Measurements from ENCODE around the gene CCDC136.

DNA sequence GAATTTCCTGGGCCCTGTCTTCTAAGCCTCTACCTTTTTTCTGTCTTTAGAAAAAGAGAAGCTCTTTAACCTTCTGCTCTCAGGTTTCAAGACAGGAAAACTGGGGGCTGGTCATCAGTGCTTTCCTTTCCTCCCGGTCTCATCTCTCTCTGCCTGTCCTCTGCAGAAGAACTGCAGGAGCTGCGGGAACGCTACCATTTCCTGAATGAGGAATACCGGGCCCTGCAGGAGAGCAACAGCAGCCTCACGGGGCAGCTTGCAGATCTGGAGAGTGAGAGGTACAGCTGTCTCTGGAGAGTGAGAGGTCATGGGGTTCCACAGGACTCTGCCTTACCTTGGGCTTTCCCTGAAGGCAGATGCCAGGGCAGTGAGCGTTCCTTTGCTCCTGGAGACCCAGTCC, 12.7 kb downstream of the CCDC136 start:
- TF ChIP-seq, protein P1, sequence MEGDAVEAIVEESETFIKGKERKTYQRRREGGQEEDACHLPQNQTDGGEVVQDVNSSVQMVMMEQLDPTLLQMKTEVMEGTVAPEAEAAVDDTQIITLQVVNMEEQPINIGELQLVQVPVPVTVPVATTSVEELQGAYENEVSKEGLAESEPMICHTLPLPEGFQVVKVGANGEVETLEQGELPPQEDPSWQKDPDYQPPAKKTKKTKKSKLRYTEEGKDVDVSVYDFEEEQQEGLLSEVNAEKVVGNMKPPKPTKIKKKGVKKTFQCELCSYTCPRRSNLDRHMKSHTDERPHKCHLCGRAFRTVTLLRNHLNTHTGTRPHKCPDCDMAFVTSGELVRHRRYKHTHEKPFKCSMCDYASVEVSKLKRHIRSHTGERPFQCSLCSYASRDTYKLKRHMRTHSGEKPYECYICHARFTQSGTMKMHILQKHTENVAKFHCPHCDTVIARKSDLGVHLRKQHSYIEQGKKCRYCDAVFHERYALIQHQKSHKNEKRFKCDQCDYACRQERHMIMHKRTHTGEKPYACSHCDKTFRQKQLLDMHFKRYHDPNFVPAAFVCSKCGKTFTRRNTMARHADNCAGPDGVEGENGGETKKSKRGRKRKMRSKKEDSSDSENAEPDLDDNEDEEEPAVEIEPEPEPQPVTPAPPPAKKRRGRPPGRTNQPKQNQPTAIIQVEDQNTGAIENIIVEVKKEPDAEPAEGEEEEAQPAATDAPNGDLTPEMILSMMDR (IDR thresholded peaks at IDR 0.05; ENCODE audit: low read depth, low read length, poor library complexity, severe bottlenecking), result no peak
- TF ChIP-seq EZH2phosphoT487 (IDR thresholded peaks at IDR 0.05; ENCODE audit: borderline replicate concordance, low read length), result no peak
